ENCODE data around the gene TTC22.

Gene TTC22

DNA sequence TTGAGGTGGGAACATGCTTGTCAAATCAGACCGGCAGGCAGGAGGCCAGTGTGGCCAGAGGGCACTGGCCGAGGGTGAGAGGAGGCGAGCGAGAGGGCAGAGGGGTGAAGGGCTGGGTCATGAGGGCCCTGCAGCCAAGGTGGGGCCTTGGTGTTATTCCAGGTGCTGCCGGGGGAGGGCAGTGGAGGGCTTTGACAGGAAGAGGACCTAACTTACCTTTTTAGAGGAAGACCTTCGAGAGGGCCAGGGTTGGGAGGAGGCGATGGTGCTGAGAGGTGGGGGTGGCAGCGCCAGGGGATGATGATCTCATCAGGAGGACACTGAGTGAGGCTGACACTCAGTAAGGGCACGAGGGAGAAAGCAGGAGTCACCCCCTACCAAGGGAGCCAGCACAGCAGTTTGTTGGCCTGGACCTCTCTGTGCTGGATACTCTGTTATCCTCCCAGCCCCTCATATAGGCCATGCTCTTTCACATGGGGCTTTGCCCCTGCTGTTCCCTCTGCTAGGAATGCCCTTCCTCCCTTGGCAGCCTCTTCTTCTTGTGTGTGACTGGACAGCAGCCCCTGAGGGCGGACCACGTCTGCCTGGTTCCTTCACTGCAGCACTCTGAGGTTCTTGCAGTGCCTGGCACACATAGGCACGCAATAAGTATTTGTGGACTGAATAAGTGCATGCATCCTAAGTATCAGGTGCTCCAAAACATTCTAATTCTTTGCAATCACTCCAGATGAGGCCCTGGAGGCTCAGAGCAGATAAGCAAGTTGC, 7.5 kb upstream of the TTC22 start:
- DNase-seq (ENCODE audit: low spot score), result no peak

DNA sequence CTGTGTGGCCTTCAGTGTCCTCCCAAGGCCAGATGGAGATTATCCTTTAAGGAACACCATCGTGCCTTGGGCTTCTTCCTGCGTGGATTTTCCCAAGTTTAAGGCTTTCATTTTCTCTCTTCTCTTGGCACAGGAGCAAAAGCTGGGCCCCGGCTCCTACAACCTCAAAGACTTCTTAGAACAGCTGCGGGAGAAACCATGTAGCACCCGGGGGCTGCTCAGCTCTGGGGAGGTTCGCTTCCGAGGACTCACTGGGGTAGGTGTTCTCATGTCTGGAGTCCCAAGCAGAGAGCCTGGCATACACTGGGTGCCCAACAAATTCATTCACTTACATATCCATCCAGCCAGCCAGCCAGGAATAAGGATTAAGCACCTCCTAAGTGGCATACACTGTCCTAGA, 6.6 kb upstream of the TTC22 start:
- no peak for DNase-seq (ENCODE audit: low spot score)

GRCh38 chr1:54806931-54807611, 5.9 kb upstream of the TTC22 start:
- DNase-seq (ENCODE audit: low spot score), result no peak

DNA sequence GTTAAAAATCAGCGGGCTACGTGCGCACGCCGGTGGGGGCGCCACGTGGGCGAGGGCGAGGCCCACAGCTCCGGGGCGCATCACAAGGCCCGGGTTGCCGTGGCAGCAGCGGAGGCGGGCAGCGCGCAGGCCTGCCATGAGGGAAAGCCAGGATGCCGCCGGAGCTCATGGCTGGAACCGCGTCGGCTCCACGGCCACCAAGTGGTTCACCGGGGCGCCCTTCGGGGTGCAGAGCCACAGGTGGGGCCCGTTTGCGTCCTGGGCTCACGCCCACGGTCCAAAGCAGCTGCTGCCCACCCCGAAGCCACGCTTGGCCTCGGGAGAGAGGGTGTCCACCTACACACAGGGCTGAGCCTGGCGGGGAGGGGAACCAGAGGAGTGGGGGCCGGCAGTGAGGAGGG, 4.9 kb upstream of the TTC22 start:
- DNase-seq (ENCODE audit: low spot score), result no peak

DNA sequence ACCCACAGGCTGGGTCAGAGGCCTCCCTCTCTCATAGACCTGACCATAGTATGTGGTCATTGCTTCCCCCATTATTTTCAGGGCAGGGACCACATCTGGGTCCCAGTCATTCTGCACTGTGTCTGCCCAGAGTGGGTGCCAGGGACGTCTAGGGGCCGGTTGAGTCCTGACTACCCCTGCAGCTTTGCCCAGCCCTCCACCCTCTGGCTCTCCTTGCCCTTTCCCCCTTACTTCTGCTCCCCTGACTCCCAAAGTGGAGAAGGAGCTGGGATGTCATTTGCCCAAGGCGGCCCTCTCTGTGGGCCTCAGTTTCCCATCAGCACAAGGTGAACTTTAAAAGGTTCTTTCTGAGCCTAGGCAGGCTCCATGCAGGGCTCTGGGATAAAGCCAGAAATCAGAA, 4.3 kb upstream of the TTC22 start:
- no peak for DNase-seq (ENCODE audit: low spot score)

- DNase-seq (ENCODE audit: low spot score), result no peak
These were observed 3.5 kb upstream of the TTC22 start for GRCh38 chr1:54804471-54805132.

DNA sequence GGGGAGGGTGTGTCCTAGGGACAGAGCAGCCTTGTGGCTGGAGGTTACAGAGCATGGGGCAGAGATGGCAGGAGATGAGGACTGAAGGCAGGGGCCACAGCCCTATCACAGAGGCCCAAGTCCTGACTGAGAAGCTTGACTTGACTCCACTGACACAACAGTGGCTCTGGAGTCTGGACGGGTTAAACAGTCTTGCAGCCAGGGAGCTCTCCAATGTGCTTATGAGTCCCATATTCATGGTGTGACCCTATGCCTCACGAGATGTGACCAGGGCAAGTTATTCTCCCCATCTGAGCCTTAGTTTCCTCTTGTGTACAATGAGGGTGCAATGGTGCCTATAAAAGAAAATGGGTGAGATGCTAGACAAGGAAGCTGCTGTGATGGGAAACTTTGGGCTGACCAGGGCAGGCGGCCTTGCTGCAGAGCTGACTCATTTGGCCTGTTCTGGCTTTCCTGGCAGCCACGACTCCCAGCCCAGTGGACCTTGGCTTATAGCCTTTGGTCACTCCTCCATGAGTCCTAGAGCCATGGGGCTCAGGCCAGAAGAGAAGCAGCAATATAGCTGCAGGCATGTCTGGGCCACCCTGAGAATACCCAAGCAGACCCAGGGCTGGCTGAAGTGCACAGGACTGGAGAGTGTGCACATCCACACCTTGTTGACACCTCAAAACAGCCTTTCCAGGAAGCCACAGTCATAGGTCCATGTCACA, 2.8 kb upstream of the TTC22 start:
- no peak for DNase-seq (ENCODE audit: low spot score)

DNA sequence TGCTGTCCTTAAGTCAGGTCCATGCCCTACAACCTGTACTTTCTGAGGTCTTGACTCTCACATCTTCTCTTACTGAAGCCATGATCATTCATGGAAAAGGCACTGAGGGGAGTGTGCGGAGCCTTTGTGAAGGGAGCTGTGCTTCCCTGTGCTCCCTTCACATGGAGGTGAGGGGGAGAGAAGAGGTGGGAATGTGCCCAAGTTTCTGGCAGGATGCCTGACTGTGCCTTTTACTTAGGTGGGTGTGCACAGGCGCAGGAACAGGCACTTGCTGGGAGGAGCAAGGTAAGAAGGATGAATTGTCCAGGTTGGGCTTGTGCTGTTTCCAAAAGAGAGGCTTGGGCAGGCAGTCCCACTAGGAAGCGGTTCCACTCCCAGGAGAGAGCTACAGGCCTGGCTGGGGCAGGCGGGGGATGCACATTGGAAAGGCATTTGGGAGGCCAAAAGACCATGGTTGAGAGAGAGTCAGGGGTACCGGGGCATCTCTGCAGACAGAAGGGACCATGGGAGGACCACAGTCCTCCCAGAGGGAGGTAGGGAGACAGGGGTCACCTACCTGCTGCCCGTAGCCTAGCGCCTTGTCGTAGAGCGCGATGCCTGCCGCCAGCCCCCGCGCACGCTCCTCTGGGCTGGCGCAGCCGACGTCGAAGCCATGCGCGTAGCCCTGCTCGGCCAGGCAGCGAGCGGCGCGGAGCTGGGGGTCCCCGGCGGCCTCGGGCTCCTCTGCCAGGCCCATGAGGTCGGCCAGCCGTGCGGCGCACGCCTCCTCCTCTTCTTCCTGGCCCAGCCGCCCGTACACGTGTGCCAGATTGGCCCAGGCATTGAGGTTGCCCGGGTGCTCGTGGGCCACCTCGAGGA, 853 bp downstream of the TTC22 start:
- DNase-seq (ENCODE audit: low spot score), result no peak

DNA sequence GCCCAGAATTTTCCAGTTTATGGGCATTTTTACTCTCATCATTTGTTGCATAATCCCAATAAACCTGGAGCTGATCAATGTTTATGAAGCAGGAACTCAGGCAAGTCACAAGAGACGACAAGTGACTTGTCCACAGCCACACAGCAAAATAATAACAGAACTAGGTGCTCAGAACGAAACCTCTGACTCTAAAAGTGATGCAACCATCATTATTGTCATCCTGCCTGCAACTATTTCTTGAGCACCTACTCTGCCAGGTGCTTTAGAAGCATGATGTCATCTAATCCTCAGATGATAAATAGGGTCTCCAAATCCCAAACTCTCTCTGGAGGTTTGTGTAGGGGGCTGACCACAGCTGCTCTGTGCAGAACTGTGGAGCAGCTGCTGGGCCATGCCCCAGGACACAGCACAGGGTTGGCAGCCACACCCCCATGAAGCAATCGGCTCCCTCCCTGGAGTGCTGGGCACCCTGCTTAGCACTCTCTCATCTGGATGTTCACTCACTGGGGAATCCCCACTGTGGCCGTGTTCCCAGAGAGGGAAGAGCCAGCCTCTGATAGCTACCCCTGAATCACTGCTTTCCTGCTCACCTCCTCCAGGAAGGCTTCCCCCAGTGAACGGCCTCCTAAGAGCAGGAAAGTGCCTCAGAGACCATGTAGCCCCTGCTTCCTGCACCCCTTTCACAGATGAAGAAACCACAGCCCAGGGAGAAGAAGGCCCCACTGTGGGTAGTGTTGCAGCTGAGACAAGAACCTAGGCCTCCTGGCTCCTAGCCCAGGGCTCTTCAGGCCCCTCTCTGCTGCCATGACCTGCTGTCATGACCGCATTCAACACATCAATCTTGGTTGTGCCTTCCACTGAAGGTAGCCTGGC, 2.1 kb downstream of the TTC22 start:
- DNase-seq (ENCODE audit: low spot score), result no peak

- DNase-seq (ENCODE audit: low spot score), result no peak
These were observed 2.9 kb downstream of the TTC22 start for GRCh38 chr1:54798206-54798605.

DNA sequence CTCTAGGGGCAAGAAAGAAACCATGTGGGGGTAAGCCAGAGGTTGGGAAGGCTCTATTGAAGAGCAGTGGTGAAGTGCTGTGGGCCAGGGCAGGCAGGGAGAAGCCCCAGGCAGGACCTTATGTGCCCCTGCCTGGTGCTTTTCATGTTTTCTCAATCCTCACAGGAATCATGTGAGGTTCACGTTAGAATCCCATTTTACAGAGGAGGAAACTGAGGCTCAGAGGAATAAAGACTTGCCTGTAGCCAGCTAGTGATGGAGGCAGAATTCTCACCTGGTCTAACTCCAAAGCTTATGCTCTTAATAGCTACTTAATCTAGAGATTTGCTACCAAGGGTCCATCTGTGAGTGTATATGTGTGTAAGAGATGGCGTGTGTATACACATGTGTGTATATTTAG, 4.2 kb downstream of the TTC22 start:
- DNase-seq (ENCODE audit: low spot score), result no peak

DNA sequence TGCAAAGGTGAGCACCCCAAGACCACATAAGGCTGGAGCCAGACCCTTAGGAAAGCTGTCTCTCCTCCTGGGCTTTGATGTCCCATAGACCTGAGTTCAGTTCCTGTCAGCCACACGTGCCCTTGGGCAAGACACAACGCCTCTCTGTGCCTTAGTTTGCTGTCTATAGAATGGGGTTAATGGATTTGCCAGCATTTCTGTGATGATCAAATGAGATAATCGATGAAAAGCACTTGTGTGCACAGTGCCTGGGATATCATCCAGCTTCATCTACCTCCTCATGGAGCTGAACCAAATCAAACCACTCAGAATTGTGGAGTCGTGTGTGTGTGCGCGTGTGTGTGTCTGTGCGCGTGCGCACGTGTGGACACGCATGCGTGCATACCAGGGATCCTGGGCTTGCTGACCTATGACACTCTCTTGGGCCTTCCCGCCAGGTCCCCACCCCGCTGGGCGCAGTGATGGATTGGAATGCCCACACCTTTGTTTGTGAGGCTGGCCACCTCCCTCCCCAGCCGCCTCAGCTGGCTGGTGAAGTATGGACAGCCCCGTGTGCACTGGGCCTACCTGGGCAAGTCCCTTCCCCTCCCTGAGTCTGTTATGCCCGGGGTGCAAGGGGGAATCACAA, 5.2 kb downstream of the TTC22 start:
- DNase-seq (ENCODE audit: low spot score), result no peak

DNA sequence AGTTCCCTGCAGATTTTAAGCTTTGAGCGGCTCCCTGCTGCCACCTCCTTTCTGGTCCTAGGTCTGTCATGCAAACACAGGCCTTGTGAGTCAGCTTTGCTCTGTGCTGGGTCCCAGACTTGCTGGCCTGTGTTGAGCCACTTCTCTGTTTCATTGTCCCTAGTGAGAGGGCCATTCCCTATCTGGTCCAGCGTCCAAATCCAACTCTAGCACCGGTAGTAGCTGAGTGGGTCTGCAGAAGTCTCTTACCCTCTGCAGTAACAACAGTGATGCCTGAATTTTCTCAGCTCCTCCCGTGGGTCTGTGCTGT, 5.8 kb downstream of the TTC22 start:
- no peak for DNase-seq (ENCODE audit: low spot score)

GRCh38 chr1:54794451-54795355, 6.4 kb downstream of the TTC22 start:
- DNase-seq (ENCODE audit: low spot score), result no peak

DNA sequence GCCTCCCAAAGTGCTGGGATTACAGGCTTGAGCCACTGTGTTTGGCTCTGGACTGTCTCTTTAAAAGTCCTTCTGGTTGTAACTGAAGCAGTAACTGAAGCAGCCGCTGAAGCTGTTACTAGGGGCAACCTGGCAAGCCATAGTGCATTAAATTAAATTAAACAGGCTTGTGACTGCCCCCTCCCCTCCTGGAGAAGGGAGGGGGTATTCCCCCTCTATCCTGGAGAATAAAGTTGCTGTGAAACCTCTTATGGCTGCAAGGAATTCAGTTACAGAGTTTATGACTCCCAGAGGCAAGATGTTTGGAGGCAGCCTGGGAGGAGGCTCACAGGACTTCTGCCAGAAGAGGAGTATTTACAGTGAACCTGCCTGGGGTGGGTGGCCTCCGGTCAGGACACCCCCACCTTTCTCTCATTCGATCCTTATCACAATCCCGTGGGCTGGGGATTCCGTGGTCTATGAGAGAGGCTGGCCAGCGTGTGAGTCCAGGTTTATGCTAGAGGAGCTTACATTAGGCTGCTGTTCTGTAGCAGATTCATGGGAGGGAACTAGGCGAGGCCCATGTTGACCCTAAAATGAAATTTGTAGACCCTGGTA, 8.3 kb downstream of the TTC22 start:
- DNase-seq (ENCODE audit: low spot score), result no peak

DNA sequence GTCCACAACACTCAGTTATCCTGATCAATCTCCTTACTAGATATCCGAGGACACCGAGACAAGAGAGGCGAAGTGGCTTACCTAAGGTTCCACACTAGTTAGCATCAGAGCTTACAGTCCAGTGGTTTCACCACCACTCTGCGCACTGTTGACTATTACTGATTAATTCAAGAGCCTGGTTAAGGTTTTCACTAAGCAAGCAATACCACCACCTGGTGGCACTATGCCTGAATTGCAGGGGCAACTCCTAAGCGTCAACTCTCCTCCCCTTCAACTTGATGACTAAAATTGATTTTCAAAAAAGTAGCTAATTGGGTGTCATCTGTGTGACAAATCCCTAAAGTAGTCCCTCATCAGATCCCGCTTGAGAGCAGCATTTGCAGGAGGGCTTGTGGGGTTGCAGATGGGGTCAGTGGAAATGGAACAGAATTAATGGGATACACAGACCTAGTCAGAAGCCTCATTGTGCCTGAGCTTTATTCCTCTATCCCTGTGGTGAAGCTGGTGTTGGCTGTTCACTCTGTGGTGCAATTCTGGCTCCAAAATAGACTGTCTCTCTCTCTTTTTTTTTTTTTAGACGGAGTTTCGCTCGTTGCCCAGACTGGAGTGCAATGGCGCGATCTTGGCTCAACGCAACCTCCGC, 9.1 kb downstream of the TTC22 start:
- peak; percentile 66 for DNase-seq (ENCODE audit: low spot score)

GRCh38 chr1:54788459-54788858, 12.7 kb downstream of the TTC22 start:
- DNase-seq (ENCODE audit: low spot score), result no peak

DNA sequence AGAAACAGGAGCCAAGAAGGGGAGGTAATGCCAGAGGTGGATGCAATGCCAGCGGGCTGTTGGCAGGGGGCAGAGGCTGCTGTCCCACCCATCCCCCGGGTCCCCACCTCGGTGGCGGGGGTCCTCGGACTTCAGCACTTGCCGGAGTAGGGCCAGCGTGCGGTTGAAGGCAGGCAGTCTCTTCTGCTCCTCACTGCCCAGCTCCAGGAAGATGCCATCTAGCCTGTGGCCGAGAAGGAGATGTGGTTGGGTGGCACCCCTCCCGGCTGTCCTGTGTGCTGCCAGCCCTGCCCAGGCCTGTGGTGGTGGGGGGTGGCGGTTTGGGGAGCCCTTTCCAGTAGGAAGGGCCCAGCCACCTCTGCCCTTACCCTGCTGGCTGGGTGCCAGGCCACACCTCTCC, 13.5 kb downstream of the TTC22 start:
- no peak for DNase-seq (ENCODE audit: low spot score)

Data from hematopoietic multipotent progenitor cell treated with erythropoietin and hydrocortisone succinate and interleukin-3 and kit ligand, for 15 days (in vitro differentiated cells).